ENCODE measurements around the gene IVNS1ABP.

Gene IVNS1ABP

DNA sequence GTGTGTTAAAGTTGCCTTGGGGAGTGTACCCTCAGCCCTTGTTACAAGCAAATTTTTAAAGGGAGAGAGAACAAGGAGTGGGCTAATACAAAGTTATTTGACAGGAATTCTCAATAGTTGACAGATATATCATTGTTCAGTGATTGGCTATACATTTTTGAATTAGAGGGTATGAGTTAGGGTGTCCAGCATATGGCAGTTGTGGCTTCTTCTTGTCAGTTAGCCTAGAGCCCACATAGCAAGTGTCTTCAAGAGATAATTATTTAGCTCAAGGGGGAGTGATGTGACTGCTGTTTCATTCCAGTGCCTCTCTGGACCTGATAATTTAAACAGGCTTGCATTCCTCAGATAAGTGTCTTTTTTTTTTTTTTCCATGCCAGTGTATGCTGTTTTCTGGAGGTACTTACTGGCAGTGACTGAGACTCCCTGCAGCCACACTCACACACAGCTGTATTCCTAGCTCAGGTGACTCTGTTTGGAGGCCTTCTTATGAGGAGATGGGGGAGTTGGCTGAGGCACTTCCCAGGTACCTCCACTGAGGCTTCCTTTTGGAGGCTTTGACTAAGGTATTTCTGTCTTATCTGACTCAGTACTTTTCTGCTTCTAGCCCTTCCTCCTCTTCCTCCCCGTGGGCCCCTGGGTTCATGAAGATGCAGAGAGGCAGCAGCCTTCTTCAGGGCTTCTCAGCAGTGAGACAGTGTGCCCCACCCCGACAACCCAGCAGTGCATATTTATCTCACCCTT is 32.3 kb downstream of the IVNS1ABP start:
- TF ChIP-seq, protein P1, sequence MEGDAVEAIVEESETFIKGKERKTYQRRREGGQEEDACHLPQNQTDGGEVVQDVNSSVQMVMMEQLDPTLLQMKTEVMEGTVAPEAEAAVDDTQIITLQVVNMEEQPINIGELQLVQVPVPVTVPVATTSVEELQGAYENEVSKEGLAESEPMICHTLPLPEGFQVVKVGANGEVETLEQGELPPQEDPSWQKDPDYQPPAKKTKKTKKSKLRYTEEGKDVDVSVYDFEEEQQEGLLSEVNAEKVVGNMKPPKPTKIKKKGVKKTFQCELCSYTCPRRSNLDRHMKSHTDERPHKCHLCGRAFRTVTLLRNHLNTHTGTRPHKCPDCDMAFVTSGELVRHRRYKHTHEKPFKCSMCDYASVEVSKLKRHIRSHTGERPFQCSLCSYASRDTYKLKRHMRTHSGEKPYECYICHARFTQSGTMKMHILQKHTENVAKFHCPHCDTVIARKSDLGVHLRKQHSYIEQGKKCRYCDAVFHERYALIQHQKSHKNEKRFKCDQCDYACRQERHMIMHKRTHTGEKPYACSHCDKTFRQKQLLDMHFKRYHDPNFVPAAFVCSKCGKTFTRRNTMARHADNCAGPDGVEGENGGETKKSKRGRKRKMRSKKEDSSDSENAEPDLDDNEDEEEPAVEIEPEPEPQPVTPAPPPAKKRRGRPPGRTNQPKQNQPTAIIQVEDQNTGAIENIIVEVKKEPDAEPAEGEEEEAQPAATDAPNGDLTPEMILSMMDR (IDR thresholded peaks at IDR 0.05; ENCODE audit: insufficient read depth, low read length, missing control alignments), result no peak
- ChIA-PET CTCF (no interaction called here), POLR2A (no interaction called here)
- DNase-seq (ENCODE audit: low read depth, low spot score), result no peak
- no peak overlapping the region for H3K4me3 ChIP-seq (ENCODE audit: low read depth, low read length)

DNA sequence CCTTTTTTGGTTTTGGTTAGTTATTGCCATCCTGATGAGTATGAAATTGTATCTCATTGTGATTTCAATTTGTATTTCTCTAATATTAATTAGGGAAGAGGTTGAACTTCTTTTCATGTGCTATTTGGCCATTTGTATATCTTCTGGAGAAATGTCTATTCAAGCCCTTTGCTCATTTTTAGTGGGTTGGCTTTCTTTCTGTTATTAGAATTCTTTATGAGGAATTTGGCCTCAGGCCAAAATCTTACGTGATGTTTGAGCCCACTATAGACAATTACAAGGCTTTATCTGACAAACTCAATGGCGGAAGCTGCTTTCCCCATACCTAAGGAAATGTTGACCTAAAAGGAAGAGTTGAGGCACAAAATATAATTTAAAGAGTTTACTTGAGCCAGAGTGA is 32.9 kb downstream of the IVNS1ABP start:
- CTCF ChIA-PET, result no interaction called here

GRCh38 chr1:185281245-185281644 is 35.8 kb downstream of the IVNS1ABP start:
- DNase-seq (ENCODE audit: low read depth, low spot score), result no peak
- ChIA-PET POLR2A (no interaction called here), CTCF (interaction anchor here (1.0 to 1.1 kb wide), 2 partner anchors 15 to 400 kb away, joined by 3 to 4 read pairs; no protein-coding TSS in a partner anchor)
- TF ChIP-seq, protein P1 (IDR thresholded peaks at IDR 0.05; ENCODE audit: insufficient read depth, low read length, missing control alignments), result no peak
- no peak overlapping the region for H3K4me3 ChIP-seq (ENCODE audit: low read depth, low read length)

More for the DNA sequence above, 32.9 kb downstream of the IVNS1ABP start:
- POLR2A ChIA-PET, result no interaction called here
- TF ChIP-seq, protein P1 (IDR thresholded peaks at IDR 0.05; ENCODE audit: insufficient read depth, low read length, missing control alignments), result no peak
- no peak overlapping the region for H3K4me3 ChIP-seq (ENCODE audit: low read depth, low read length)
- no peak for DNase-seq (ENCODE audit: low read depth, low spot score)

- TF ChIP-seq, protein P1 (IDR thresholded peaks at IDR 0.05; ENCODE audit: insufficient read depth, low read length, missing control alignments), result no peak
- ChIA-PET CTCF (interaction anchor here (1.1 kb wide), 1 partner anchor 14 kb away, joined by 3 read pairs; no protein-coding TSS in a partner anchor), POLR2A (no interaction called here)
- DNase-seq (ENCODE audit: low read depth, low spot score), result no peak
- no peak overlapping the region for H3K4me3 ChIP-seq (ENCODE audit: low read depth, low read length)
These were observed 36.5 kb downstream of the IVNS1ABP start for GRCh38 chr1:185280589-185280988.

DNA sequence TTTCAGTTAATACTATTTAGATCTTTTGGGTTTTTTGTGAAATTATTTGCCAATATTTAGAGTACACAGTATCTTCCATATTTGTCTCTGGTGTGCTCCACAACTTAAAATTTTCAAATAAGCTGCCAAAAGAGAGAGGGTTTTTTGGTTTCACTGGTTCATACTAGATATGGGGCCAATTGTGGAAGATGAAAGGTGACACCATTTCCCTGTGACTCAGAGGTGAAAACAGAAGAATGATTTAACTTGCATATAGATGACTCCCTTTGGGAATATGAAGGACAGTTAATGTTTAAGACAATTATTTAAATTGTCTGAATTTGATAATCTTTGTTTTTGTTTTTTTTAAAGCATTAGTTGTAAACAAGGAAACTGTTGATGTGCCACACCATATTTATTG is 37.5 kb downstream of the IVNS1ABP start:
- no peak overlapping the region for H3K4me3 ChIP-seq (ENCODE audit: low read depth, low read length)
- ChIA-PET CTCF (interaction anchor here (1.3 to 2.2 kb wide), 2 partner anchors 41 to 109 kb away, joined by 4 to 7 read pairs; no protein-coding TSS in a partner anchor), POLR2A (no interaction called here)
- TF ChIP-seq, protein P1 (IDR thresholded peaks at IDR 0.05; ENCODE audit: insufficient read depth, low read length, missing control alignments), result no peak
- DNase-seq (ENCODE audit: low read depth, low spot score), result no peak

- POLR2A ChIA-PET, result no interaction called here
- TF ChIP-seq, protein P1 (IDR thresholded peaks at IDR 0.05; ENCODE audit: insufficient read depth, low read length, missing control alignments), result no peak
- H3K4me3 ChIP-seq (ENCODE audit: low read depth, low read length), result no peak overlapping the region
- DNase-seq (ENCODE audit: low read depth, low spot score), result no peak
- CTCF ChIA-PET, result interaction anchor here (1.0 kb wide), 1 partner anchor 27 kb away, joined by 3 read pairs; no protein-coding TSS in a partner anchor
These were observed 45.1 kb downstream of the IVNS1ABP start for GRCh38 chr1:185271921-185272320.
